ENCODE measurements around the gene SLMAP.

SLMAP gene

DNA sequence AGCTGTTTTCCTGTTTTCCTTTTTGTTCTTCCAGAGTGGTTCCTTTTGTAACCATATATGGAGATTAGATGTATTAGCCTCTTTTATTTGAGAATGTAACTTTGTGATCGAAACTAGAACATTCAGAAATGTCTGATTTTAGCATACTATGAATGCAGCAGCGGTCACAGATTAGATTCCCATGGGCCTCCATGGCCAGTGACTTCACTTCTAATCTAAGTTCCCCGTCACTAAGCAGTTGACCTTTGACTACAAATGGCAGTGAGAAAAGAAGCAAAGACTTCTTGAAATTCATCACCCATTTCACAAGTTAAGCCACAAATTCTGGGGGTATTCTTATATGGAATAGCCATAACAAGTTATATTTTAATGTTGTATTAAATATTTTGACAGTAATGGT lies 137.6 kb downstream of the SLMAP start:
- no peak overlapping the region for H3K4me3 ChIP-seq (ENCODE audit: low read length)
- no peak for TF ChIP-seq ZNF274 (IDR thresholded peaks at IDR 0.05; ENCODE audit: low read depth, low read length)

DNA sequence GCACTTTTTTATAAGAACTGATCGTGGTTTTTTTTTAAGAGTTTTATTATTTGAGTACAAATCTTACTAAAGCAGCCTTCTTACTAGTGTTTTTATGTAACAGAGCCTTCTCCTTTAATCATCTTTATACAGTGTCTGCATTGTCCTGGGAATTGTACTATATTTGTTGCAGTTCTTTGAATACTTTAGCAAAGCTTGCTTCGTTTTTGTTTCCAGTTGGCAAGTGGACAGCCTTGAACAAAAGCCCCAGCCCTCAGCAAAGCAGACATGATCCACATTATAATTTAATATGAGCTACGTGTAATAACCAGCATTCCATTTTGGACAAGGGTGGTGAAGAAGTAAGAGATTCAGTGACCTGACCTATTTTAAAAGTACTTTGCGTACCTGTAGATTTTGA lies 139.9 kb downstream of the SLMAP start:
- no peak for TF ChIP-seq ZNF274 (IDR thresholded peaks at IDR 0.05; ENCODE audit: low read depth, low read length)
- H3K4me3 ChIP-seq (ENCODE audit: low read length), result no peak overlapping the region

DNA sequence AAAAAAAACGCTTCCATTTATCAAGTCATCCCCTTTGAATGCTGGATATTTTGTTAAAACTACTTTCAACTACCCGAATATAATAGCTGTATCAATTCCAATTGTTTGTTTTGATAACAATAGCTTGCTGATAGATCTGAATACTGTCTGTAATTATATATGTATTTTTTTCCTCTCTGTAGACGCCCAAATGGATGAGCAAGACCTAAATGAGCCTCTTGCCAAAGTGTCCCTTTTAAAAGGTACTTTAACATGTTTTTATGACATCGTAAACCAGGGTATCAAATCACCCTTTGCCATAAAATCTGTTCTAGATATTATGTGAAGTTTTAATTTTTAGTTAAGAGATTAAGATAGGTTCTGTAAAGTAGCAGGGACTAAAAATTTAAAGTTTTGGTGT lies 140.6 kb downstream of the SLMAP start:
- TF ChIP-seq ZNF274 (IDR thresholded peaks at IDR 0.05; ENCODE audit: low read depth, low read length), result no peak
- H3K4me3 ChIP-seq (ENCODE audit: low read length), result no peak overlapping the region

DNA sequence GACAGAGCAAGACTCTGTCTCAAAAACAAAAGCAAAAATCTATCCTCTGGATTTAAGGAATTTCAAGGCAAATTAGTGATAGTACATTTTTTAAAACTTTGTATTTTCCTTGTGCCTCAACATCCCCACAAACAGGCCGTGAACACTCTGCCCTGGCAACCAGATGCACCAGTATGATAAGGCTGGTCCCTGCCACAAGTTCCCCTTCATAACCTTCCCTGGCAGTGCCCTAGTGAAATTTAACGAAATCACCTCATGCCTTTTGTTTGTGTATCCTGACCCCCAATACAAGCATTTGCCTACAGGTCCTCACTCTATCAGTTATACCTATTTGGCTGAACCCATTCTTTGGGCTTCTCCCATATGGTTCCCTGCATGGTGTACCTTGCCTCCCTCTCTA lies 144.7 kb downstream of the SLMAP start:
- no peak overlapping the region for H3K4me3 ChIP-seq (ENCODE audit: low read length)
- TF ChIP-seq ZNF274 (IDR thresholded peaks at IDR 0.05; ENCODE audit: low read depth, low read length), result no peak

DNA sequence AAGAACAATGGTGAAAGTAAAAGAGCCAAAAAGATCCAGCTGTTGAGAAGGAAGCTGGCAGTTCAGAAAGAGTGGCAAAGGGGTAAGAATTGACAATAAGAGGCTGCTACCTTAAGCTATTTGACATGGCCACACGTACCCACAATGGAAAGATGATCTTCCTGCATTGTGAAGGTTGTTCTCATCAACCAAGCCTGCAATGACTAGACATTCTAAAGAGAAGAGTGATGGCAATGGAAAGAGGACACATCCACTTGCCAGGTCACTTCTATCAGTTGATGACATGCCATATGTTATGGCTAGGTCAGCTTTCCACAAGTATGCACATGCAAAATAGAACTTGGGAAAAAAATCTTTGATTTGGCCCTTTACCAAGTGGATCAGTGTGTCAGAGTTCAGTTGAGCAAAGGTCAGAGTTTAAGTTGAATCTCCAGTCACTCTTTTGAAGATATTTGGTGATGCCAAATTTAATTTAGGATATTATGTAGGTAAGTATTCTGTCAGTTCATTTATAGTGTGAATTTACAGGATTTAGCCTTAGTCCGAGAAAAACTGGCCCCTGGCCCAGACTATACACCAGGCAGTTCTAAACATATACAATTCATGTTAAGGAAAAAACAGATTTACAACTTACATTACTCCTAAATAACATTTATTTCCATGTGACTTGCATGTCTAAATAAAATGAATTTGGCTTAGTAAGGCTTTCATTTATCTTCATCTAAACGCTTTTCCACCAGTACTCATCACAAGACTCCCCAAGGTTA lies 147.2 kb downstream of the SLMAP start:
- no peak for TF ChIP-seq ZNF274 (IDR thresholded peaks at IDR 0.05; ENCODE audit: low read depth, low read length)
- no peak overlapping the region for H3K4me3 ChIP-seq (ENCODE audit: low read length)

DNA sequence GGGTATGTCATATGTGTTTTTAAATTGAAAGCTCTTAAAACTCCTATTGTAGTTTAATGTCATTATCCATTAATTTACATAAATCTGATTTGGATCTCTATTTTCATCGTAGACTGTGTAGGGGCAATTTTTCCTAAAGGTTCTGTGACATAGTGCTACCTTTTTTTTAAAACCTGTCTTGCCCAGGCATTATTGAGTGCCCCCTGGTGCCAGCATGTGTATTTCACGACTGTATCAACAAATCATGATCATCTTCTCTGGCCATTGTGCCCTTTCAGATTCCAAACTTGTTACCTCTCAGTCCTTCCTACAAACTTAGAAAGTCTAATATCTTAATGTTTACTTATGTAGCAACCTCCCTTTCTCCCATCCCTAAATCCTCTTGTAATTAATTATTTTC lies 154.9 kb downstream of the SLMAP start:
- TF ChIP-seq ZNF274 (IDR thresholded peaks at IDR 0.05; ENCODE audit: low read depth, low read length), result no peak
- no peak overlapping the region for H3K4me3 ChIP-seq (ENCODE audit: low read length)

DNA sequence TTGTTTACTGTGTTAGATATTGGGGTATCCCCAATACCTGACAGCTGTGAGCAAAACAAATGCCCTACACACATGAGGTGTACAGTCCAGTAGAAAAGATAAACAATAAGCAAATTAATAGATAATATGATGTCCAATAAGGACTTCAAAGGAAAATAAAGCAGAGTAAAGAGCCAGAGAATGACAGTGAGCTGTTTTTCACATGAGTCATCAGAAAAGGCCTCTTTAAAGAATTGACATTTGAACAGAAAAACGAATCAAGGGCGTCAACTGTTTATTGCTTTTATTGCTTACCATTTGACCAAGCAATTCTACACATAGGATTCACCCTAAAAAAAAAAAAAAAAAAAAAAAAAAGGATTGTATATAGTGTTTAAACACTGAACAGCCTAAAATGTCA lies 155.5 kb downstream of the SLMAP start:
- H3K4me3 ChIP-seq (ENCODE audit: low read length), result no peak overlapping the region
- TF ChIP-seq ZNF274 (IDR thresholded peaks at IDR 0.05; ENCODE audit: low read depth, low read length), result no peak

DNA sequence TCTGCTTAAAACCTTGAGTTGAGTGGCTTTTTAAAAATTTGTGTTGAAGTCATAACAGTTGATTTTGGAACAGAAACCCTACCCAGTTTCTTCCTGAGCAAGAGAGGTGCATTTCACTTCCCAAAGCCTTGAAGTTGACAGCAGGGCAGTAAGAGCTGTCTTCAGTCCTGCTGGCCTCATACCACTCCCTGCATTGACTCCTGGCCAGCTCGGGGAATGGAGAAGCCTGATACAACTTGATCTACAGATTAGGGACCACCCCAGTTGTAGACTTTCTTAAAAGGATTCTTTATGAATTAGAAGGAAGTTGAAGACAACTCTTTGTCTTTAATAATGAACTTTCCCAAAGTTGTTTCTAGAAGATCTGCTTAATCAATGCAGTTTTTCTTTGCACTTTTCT lies 161.5 kb downstream of the SLMAP start:
- no peak overlapping the region for H3K4me3 ChIP-seq (ENCODE audit: low read length)
- no peak for TF ChIP-seq ZNF274 (IDR thresholded peaks at IDR 0.05; ENCODE audit: low read depth, low read length)

DNA sequence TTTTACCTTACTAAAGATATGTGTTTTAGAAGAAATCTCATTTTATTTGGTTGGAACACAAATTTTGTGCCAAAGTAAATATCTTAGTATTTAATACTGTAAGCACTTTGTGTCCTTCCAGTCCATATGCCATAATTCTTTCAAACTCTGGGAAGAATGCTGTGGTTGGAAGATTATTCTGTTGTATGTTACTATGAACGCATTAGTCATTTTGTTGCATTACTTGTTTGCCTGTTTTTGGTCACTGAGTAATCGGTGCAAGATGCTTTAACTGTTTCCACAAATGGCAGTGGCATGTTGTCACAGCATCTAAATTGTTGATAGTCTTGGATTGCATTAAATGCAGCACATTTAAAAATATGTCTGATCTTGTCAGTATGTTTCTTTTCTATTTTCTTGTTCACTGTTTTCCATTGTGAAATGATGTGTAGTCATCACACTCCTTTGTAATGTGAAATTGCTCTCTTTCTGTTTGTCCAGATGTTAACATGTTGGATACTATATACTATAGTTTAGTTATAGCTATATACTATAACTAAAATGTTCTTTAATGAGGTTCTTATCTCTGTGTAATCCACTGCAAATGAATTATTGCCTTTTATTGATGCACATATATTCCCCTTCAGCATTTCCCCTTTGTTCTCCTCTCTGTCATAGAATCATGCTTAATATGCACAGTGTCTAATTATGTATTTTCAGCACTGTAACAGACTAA lies 162.2 kb downstream of the SLMAP start:
- TF ChIP-seq ZNF274 (IDR thresholded peaks at IDR 0.05; ENCODE audit: low read depth, low read length), result no peak
- no peak overlapping the region for H3K4me3 ChIP-seq (ENCODE audit: low read length)

DNA sequence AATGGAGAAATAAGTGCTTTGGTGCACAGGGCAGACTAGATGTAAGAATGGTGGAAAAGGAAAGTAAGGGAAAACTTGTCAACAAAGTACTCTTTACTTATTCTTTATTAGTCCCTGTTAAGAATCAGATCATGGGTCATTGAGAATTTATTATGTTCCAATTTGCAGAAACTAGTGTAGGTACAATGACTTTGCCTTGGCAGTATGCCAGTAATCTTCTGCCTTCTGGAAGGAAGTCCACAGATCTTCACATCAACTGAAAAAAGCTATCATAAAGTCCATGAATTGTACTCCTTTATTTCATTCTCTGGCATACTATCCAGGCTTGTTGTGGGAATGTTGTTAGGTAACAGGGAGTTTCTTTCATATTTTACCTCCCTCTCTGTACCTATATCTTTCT lies 163.9 kb downstream of the SLMAP start:
- no peak overlapping the region for H3K4me3 ChIP-seq (ENCODE audit: low read length)
- no peak for TF ChIP-seq ZNF274 (IDR thresholded peaks at IDR 0.05; ENCODE audit: low read depth, low read length)

DNA sequence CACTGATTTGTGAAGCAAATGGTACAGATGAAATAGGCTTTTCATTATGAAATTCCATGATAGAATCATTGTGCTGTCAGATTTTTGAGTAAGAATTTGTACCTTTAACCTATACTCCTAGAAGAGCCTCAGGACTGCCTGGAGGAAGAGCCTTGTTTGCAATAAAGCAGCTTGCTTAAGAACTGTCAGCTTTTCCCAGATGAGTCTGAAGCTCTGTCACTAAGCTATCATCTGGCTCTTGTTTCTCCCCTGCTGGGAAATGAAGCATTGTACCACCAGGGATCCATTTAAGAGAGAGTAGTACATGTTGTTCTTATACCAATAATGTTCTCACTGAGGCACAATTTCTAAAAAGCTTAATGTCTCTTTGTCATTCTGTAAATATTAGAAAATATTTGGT lies 167.0 kb downstream of the SLMAP start:
- H3K4me3 ChIP-seq (ENCODE audit: low read length), result no peak overlapping the region
- TF ChIP-seq ZNF274 (IDR thresholded peaks at IDR 0.05; ENCODE audit: low read depth, low read length), result no peak

DNA sequence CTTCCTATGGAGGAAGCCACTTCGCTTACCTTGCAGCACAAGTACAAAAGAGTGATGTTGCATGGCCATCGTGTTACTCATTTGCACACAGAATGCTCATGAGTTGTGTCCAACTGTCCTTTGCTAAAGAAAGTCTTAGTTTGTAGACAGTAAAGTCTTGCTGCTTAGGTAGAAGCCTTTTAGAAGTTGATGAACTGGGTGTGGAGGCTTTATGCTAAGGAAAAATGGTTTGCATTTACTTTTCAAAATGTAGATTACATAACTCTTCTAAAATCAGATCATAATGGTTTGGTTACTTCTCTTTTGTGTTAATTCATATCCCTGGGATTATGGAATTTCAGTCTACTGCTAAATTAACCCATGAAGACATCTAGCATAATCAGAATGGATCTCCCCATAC lies 167.6 kb downstream of the SLMAP start:
- no peak overlapping the region for H3K4me3 ChIP-seq (ENCODE audit: low read length)
- no peak for TF ChIP-seq ZNF274 (IDR thresholded peaks at IDR 0.05; ENCODE audit: low read depth, low read length)

DNA sequence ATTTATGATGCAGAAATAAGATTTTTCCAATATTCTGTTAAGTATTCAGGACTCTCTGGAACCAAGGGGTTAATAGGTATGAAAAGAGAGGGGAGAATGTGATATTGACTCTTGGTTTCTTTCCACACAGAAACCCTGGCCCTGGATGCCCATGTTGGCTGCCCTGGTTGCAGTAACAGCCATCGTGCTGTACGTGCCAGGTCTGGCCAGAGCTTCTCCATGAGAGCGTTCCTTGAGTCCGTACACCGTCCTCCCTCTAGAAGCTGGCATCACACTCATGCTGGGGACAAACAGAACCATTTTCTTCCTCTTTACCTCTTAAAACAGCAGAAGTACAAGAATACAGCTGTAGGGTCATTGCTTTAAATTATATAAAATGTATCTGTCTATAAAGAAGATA lies 171.1 kb downstream of the SLMAP start:
- TF ChIP-seq ZNF274 (IDR thresholded peaks at IDR 0.05; ENCODE audit: low read depth, low read length), result no peak
- H3K4me3 ChIP-seq (ENCODE audit: low read length), result no peak overlapping the region

DNA sequence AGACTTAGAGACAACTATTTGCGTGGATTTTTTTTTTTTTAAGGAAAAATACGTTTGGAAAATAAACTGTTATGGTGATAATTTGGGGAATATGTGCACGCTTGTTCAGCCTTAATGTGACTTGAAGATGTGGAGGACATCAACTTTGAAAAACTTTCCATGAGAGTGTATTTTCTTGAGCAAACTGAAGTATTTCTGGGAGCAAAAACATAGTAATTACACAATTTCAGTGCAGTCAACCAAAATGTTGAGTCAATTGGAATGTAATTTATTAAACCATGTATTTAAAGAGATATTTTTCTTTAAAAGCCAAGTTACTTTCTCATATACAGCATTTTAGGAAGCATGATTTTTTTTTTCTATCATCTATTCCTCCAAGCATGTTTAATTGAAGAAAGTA lies 171.8 kb downstream of the SLMAP start:
- TF ChIP-seq ZNF274 (IDR thresholded peaks at IDR 0.05; ENCODE audit: low read depth, low read length), result no peak
- no peak overlapping the region for H3K4me3 ChIP-seq (ENCODE audit: low read length)

DNA sequence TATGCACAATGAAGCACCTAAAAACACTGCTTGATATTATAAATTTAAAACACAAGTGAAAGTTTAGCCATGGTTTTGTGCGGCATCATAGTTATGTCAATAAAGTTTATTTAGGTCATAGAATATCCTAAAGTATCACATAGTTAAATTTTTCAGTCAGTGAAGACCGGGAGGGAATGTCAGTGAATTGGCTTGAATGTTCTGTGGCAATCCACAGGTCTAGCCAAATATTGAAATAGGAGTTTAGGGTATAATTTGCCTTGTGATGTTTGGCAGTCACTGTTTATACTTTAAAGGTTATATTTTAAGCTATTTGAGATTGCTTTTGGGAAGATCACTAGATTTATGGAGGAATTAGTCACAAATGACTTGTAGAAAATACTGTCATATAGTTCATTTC lies 172.4 kb downstream of the SLMAP start:
- no peak overlapping the region for H3K4me3 ChIP-seq (ENCODE audit: low read length)

More for the DNA sequence above, 172.4 kb downstream of the SLMAP start:
- no peak for TF ChIP-seq ZNF274 (IDR thresholded peaks at IDR 0.05; ENCODE audit: low read depth, low read length)

Measured in GM08714 (cell line).